GM21423 (cell line): ENCODE data around the gene HDAC1.
"Not testable (repeated sequence)": the region's sequence is repeated elsewhere in the genome, so short reads cannot be mapped to it uniquely, and the experiment has no call there.

Experiments
- ATAC-seq: cut with Tn5 transposase; IDR thresholded peaks from one replicate; pipeline ENCODE4 v1.9.1; 2021; ENCODE audit warnings: mild to moderate bottlenecking, moderate library complexity; ENCODE audit not compliant: unreplicated experiment

HDAC1 gene

GRCh38 chr1:32273391-32274208 lies 18.3 kb upstream of the HDAC1 start:
- ATAC-seq: no peak

DNA sequence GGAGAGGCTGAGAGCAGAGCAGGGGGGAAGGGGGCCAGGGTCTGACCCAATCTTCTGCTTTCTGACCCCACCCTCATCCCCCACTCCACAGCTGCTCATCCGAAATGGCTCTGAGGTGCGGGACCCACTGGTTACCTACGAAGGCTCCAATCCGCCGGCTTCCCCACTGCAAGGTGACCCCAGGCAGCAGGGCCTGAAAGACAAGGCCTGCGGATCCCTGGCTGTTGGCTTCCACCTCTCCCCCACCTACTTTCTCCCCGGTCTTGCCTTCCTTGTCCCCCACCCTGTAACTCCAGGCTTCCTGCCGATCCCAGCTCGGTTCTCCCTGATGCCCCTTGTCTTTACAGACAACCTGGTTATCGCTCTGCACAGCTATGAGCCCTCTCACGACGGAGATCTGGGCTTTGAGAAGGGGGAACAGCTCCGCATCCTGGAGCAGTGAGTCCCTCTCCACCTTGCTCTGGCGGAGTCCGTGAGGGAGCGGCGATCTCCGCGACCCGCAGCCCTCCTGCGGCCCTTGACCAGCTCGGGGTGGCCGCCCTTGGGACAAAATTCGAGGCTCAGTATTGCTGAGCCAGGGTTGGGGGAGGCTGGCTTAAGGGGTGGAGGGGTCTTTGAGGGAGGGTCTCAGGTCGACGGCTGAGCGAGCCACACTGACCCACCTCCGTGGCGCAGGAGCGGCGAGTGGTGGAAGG lies 17.1 kb upstream of the HDAC1 start:
- ATAC-seq: no peak

GRCh38 chr1:32275424-32275823 lies 16.5 kb upstream of the HDAC1 start:
- ATAC-seq: no peak

GRCh38 chr1:32276032-32276782 lies 15.7 kb upstream of the HDAC1 start:
- ATAC-seq: no peak

DNA sequence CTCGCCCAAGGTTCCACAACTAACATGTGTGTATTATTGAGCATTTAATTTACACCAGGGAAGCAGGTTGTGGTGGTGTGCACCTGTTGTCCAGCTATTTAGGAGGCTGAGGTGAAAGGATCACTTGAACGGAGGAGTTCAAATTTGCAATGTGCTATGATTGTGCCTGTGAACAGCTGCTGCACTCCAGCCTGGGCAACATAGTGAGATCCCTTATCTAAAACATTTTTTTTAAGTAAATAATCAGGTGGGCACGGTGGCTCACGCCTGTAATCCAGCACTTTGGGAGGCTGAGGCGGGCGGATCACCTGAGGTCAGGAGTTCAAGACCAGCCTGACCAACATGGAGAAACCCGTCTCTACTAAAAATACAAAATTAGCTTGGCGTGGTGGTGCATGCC lies 7.1 kb upstream of the HDAC1 start:
- not testable (repeated sequence) for ATAC-seq

DNA sequence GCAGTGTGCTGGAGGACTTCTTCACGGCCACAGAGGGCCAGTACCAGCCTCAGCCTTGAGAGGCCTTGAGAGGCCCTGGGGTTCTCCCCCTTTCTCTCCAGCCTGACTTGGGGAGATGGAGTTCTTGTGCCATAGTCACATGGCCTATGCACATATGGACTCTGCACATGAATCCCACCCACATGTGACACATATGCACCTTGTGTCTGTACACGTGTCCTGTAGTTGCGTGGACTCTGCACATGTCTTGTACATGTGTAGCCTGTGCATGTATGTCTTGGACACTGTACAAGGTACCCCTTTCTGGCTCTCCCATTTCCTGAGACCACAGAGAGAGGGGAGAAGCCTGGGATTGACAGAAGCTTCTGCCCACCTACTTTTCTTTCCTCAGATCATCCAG lies 6.2 kb upstream of the HDAC1 start:
- ATAC-seq: no peak

DNA sequence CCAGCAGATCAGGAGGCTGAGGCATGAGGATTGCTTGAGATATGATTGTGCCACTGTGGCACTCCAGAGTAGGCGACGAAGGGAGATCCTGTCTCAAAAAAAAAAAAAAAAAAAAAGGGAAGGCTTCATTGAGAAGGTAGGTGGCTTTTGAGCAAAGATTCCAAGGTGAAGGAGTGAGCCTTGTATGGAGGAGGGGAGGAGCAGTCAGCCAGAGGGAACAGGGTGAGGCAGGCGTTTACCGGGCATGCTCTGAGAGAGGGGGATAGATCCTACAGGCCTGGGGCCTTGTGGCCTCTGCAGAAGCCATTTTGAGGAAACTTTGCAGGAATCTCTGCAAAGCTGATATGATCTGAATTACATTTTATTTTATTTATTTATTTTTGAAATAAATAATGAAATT lies 5.1 kb upstream of the HDAC1 start:
- no peak for ATAC-seq

DNA sequence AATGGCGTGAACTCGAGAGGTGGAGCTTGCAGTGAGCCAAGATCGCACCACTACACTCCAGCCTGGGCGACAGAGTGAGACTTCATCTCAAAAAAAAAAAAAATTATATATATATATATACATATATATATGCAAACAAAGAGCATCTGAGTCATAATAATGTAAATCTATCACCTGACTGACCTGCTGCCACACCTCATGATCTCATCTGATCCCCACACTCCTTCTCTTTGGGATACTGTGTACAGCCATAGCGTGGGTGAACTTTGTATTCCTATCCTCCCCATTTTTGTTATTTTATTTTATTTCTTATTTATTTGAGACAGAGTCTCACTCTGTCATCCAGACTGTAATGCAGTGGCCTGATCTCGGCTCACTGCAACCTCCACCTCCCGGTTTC lies 2.6 kb upstream of the HDAC1 start:
- no peak for ATAC-seq

GRCh38 chr1:32291145-32291707 lies 657 bp upstream of the HDAC1 start:
- no peak for ATAC-seq

DNA sequence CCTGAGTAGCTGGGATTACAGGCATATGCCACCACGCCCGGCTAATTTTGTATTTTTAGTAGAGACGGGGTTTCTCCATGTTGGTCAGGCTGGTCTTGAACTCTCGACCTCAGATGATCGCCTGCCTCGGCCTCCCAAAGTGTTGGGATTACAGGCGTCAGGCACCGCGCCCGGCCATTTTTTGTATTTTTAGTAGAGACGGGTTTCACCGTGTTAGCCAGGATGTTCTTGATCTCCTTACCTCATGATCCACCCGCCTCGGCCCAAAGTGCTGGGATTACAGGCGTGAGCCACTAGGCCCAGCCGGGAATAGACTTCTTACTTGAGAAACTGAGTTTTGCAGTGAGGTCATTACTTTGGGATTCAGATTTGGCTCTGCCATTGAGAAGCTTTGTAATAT lies 6.3 kb downstream of the HDAC1 start:
- not testable (repeated sequence) for ATAC-seq

- ATAC-seq: no peak
These were observed 7.4 kb downstream of the HDAC1 start for GRCh38 chr1:32299327-32299726.

GRCh38 chr1:32303358-32303757 lies 11.5 kb downstream of the HDAC1 start:
- no peak for ATAC-seq

- no peak for ATAC-seq
These were observed 12.2 kb downstream of the HDAC1 start for GRCh38 chr1:32303997-32304622.

GRCh38 chr1:32305310-32305709 lies 13.4 kb downstream of the HDAC1 start:
- ATAC-seq: no peak

DNA sequence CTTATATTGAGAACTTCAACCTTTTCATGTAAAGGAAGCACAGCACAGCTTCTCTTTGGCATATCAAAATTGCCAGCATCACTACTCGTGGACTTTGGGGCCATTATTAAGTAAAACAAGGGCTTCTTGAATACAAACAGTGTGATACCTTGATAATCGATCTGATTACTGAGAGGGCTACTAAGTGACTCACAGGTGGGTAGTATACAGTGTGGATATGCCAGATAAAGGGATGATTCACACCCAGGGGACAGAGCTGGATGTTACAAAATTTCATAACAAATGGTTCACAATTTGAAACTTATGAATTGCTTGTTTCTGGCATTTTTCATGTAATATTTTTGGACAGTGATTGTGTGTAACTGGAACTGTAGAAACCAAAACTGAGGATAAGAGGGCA lies 15.4 kb downstream of the HDAC1 start:
- no peak for ATAC-seq

- no peak for ATAC-seq
These were observed 18.1 kb downstream of the HDAC1 start for GRCh38 chr1:32309960-32310359.

GRCh38 chr1:32311709-32312393 lies 20.0 kb downstream of the HDAC1 start:
- ATAC-seq: no peak

GRCh38 chr1:32316903-32317277 lies 25.0 kb downstream of the HDAC1 start:
- ATAC-seq: no peak

- no peak for ATAC-seq
These were observed 26.4 kb downstream of the HDAC1 start for GRCh38 chr1:32318127-32318869.
